Astrocyte (in vitro differentiated cells and primary cell): ENCODE measurements around the gene ALOX5. TPM values are rescaled to one million over a fixed set of nuclear protein-coding genes. Genes with fewer than 3 reads are reported as not detected.

Experiments
- DNase-seq: peaks from one replicate; pipeline ENCODE4 v3.0.0-alpha.2; 2010; ENCODE audit warnings: low read depth
- FAIRE-seq: peaks from 2 replicates; lab custom pipeline; 2011; peaks lifted over from hg19 to GRCh38; lab: Jason Lieb, UNC
- H2AFZ ChIP-seq: 2 replicates; pipeline ENCODE4 v1.6.0; 2012; ENCODE audit warnings: low read depth, low read length, inconsistent platforms
- H3K27ac ChIP-seq: 2 replicates; pipeline ENCODE4 v1.5.1; 2011; ENCODE audit warnings: low read depth, low read length, inconsistent platforms
- H3K27me3 ChIP-seq: 2 replicates; pipeline ENCODE4 v1.6.0; 2011; ENCODE audit warnings: low read length, inconsistent platforms; ENCODE audit not compliant: insufficient read depth
- H3K36me3 ChIP-seq: 2 replicates; pipeline ENCODE4 v1.5.1; 2011; ENCODE audit warnings: low read length, inconsistent platforms; ENCODE audit not compliant: insufficient read depth
- H3K4me1 ChIP-seq: 2 replicates; pipeline ENCODE4 v1.5.1; 2011; ENCODE audit warnings: low read length, inconsistent platforms; ENCODE audit not compliant: insufficient read depth
- H3K4me2 ChIP-seq: 2 replicates; pipeline ENCODE4 v1.6.0; 2012; ENCODE audit warnings: low read length, inconsistent platforms
- H3K4me3 ChIP-seq: 2 replicates; pipeline ENCODE4 v1.5.1; 2011; ENCODE audit warnings: low read depth, mild to moderate bottlenecking, low read length, inconsistent platforms; ENCODE audit not compliant: insufficient read depth
- H3K79me2 ChIP-seq: 2 replicates; pipeline ENCODE4 v1.6.0; 2012; ENCODE audit warnings: mild to moderate bottlenecking, low read length, inconsistent platforms; ENCODE audit not compliant: insufficient read depth
- H3K9ac ChIP-seq: 2 replicates; pipeline ENCODE4 v1.6.0; 2012; ENCODE audit warnings: mild to moderate bottlenecking, low read length, inconsistent platforms
- H3K9me3 ChIP-seq: 2 replicates; pipeline ENCODE4 v1.5.1; 2012; ENCODE audit warnings: low read depth, mild to moderate bottlenecking, low read length, inconsistent platforms; ENCODE audit not compliant: insufficient read depth
- H4K20me1 ChIP-seq: 2 replicates; pipeline ENCODE4 v1.6.0; 2012; ENCODE audit warnings: low read length, inconsistent platforms; ENCODE audit not compliant: insufficient read depth
- H3K27ac Mint-ChIP-seq: one replicate; pipeline ENCODE4 v1.8.0; 2021; ENCODE audit warnings: mild to moderate bottlenecking, mixed read lengths; ENCODE audit not compliant: unreplicated experiment
- H3K27me3 Mint-ChIP-seq: one replicate; pipeline ENCODE4 v1.8.0; 2021; ENCODE audit warnings: low read depth, mixed read lengths; ENCODE audit not compliant: unreplicated experiment
- H3K36me3 Mint-ChIP-seq: one replicate; pipeline ENCODE4 v1.8.0; 2021; ENCODE audit warnings: low read depth, mixed read lengths; ENCODE audit not compliant: unreplicated experiment
- H3K4me1 Mint-ChIP-seq: one replicate; pipeline ENCODE4 v1.8.0; 2021; ENCODE audit warnings: low read depth, mixed read lengths; ENCODE audit not compliant: unreplicated experiment
- H3K4me3 Mint-ChIP-seq: one replicate; pipeline ENCODE4 v1.8.0; 2021; ENCODE audit warnings: mild to moderate bottlenecking, moderate library complexity, mixed read lengths; ENCODE audit not compliant: unreplicated experiment
- H3K9me3 Mint-ChIP-seq: one replicate; pipeline ENCODE4 v1.8.0; 2021; ENCODE audit warnings: mild to moderate bottlenecking, mixed read lengths; ENCODE audit not compliant: unreplicated experiment
- CTCF ChIP-seq: IDR thresholded peaks from 2 replicates; pipeline ENCODE4 v1.5.1; 2011; ENCODE audit warnings: low read depth, mild to moderate bottlenecking, inconsistent platforms, low read length, moderate library complexity; ENCODE audit not compliant: insufficient read depth
- EZH2 ChIP-seq: IDR thresholded peaks from 2 replicates; pipeline ENCODE4 v1.6.1; 2012; ENCODE audit warnings: mild to moderate bottlenecking, low read length, inconsistent platforms; ENCODE audit not compliant: insufficient read depth
- total RNA-seq: library from RNA; stranded (reverse); gene quantifications from 2 replicates; pipeline ENCODE4 v1.2.1, GENCODE V29; 2021

Gene ALOX5
- total RNA-seq, 1 donor from 2014 or later: 1.0 TPM

- TF ChIP-seq EZH2 (no peak), CTCF (no peak)
These were observed 54.0 kb downstream of the ALOX5 start for GRCh38 chr10:45427970-45428366.

GRCh38 chr10:45428611-45429510 lies 54.8 kb downstream of the ALOX5 start:
- H3K27me3 Mint-ChIP-seq: peaks cover 18% of the 10 kb centered on the region
- no peaks in the 10 kb centered on the region for H3K36me3 Mint-ChIP-seq
- Histone ChIP-seq H3K79me2 (no peaks in the 10 kb centered on the region), H3K9ac (no peak overlapping the region), H3K4me2 (no peak overlapping the region), H3K9me3 (no peaks in the 10 kb centered on the region), H3K27me3 (peaks cover 12% of the 10 kb centered on the region), H3K27ac (no peak overlapping the region), H3K4me3 (no peak overlapping the region), H3K36me3 (no peaks in the 10 kb centered on the region), H3K4me1 (no peaks in the 10 kb centered on the region), H2AFZ (no peak overlapping the region), H4K20me1 (no peaks in the 10 kb centered on the region)
- DNase-seq (no peak), FAIRE-seq (no peak)
- no peaks in the 10 kb centered on the region for H3K9me3 Mint-ChIP-seq
- peaks cover 11% of the 10 kb centered on the region for H3K4me1 Mint-ChIP-seq
- H3K27ac Mint-ChIP-seq: no peak overlapping the region
- no peak overlapping the region for H3K4me3 Mint-ChIP-seq
- TF ChIP-seq EZH2: no peak
- TF ChIP-seq CTCF: no peak

More at GRCh38 chr10:45427970-45428366, 54.0 kb downstream of the ALOX5 start:
- Histone ChIP-seq H2AFZ (no peak overlapping the region), H3K36me3 (no peaks in the 10 kb centered on the region), H4K20me1 (no peaks in the 10 kb centered on the region), H3K9me3 (no peaks in the 10 kb centered on the region), H3K4me2 (no peak overlapping the region), H3K79me2 (no peaks in the 10 kb centered on the region), H3K27me3 (peaks cover 12% of the 10 kb centered on the region), H3K27ac (no peak overlapping the region), H3K4me3 (no peak overlapping the region), H3K4me1 (no peaks in the 10 kb centered on the region), H3K9ac (no peak overlapping the region)
- Mint-ChIP-seq H3K9me3 (no peaks in the 10 kb centered on the region), H3K4me1 (peaks cover 6% of the 10 kb centered on the region), H3K4me3 (no peak overlapping the region), H3K27ac (no peak overlapping the region), H3K36me3 (no peaks in the 10 kb centered on the region), H3K27me3 (peaks cover 26% of the 10 kb centered on the region)
- FAIRE-seq: no peak
- no peak for DNase-seq

- no peaks in the 10 kb centered on the region for H3K36me3 Mint-ChIP-seq
- no peaks in the 10 kb centered on the region for H3K4me1 ChIP-seq
- H3K27me3 ChIP-seq: peaks cover 12% of the 10 kb centered on the region
- no peak for TF ChIP-seq CTCF
- no peak for TF ChIP-seq EZH2
- H3K4me2 ChIP-seq: no peak overlapping the region
- H3K79me2 ChIP-seq: no peaks in the 10 kb centered on the region
- no peak overlapping the region for H3K4me3 Mint-ChIP-seq
- H3K27ac Mint-ChIP-seq: no peak overlapping the region
- DNase-seq: no peak
- peaks cover 11% of the 10 kb centered on the region for H3K4me1 Mint-ChIP-seq
- H3K9ac ChIP-seq: no peak overlapping the region
- no peak overlapping the region for H2AFZ ChIP-seq
- H3K27ac ChIP-seq: no peak overlapping the region
- peaks cover 10% of the 10 kb centered on the region for H3K27me3 Mint-ChIP-seq
- no peak overlapping the region for H3K4me3 ChIP-seq
- no peak for FAIRE-seq
- no peaks in the 10 kb centered on the region for H3K36me3 ChIP-seq
- no peaks in the 10 kb centered on the region for H3K9me3 ChIP-seq
- H4K20me1 ChIP-seq: no peaks in the 10 kb centered on the region
- H3K9me3 Mint-ChIP-seq: no peaks in the 10 kb centered on the region
These were observed 55.8 kb downstream of the ALOX5 start for GRCh38 chr10:45429790-45430189.
